Stomach smooth muscle (tissue), 2 donors: ENCODE measurements around the gene ENOX1.

Source experiments
- H3K27ac ChIP-seq: one replicate; pipeline ENCODE4 v1.7.0; 2013; ENCODE audit warnings: mild to moderate bottlenecking, low read length, inconsistent platforms
- H3K27me3 ChIP-seq, 2 donors: one replicate each; pipeline ENCODE4 v1.7.0; 2013; ENCODE audit warnings: low read length in 2 of 2; ENCODE audit not compliant: insufficient read depth in 2 of 2, control insufficient read depth in 1 of 2
- H3K36me3 ChIP-seq, 2 donors: one replicate each; pipeline ENCODE4 v1.7.0; 2013; ENCODE audit warnings: low read length in 2 of 2; ENCODE audit not compliant: control insufficient read depth in 2 of 2, insufficient read depth in 2 of 2
- H3K4me1 ChIP-seq: one replicate; pipeline ENCODE4 v1.7.0; 2013; ENCODE audit warnings: low read length; ENCODE audit not compliant: control insufficient read depth, insufficient read depth
- H3K4me3 ChIP-seq, 2 donors: one replicate each; pipeline ENCODE4 v1.7.0; 2013; ENCODE audit warnings: low read length in 2 of 2
- H3K9ac ChIP-seq, 2 donors: one replicate each; pipeline ENCODE4 v1.7.0; 2013; ENCODE audit warnings: low read length in 2 of 2, mild to moderate bottlenecking in 1 of 2
- H3K9me3 ChIP-seq, 2 donors: one replicate each; pipeline ENCODE4 v1.7.0; 2013; ENCODE audit warnings: low read length in 2 of 2; ENCODE audit not compliant: control insufficient read depth in 2 of 2
- donor health status: healthy.
- donor health status: Pancreatic carcinoma.

ENOX1 gene

GRCh38 chr13:43744261-43745031 lies 42.3 kb downstream of the ENOX1 start:
- no peak overlapping the region for H3K27ac ChIP-seq
- peaks cover 3% of the 10 kb centered on the region for H3K4me1 ChIP-seq
- H3K4me3 ChIP-seq, result no peak overlapping the region
- H3K36me3 ChIP-seq, result no peaks in the 10 kb centered on the region
- H3K27me3 ChIP-seq, result no peaks in the 10 kb centered on the region
- no peak overlapping the region for H3K9ac ChIP-seq
- H3K9me3 ChIP-seq, result no peaks in the 10 kb centered on the region

- no peak overlapping the region for H3K9ac ChIP-seq
- no peak overlapping the region for H3K4me3 ChIP-seq
- no peak overlapping the region for H3K27ac ChIP-seq
- no peaks in the 10 kb centered on the region for H3K36me3 ChIP-seq
- no peaks in the 10 kb centered on the region for H3K27me3 ChIP-seq
- peaks cover 3% of the 10 kb centered on the region for H3K4me1 ChIP-seq
- H3K9me3 ChIP-seq, result no peaks in the 10 kb centered on the region
These were observed 43.9 kb downstream of the ENOX1 start for GRCh38 chr13:43742911-43743310.

- Histone ChIP-seq H3K9ac (no peak overlapping the region), H3K27me3 (no peaks in the 10 kb centered on the region), H3K36me3 (no peaks in the 10 kb centered on the region), H3K4me3 (no peak overlapping the region), H3K9me3 (no peaks in the 10 kb centered on the region), H3K4me1 (no peaks in the 10 kb centered on the region), H3K27ac (no peak overlapping the region)
These were observed 49.3 kb downstream of the ENOX1 start for GRCh38 chr13:43737392-43737923.

- Histone ChIP-seq H3K27ac (no peak overlapping the region), H3K4me1 (peaks cover 14% of the 10 kb centered on the region), H3K36me3 (no peaks in the 10 kb centered on the region)
These were observed 54.0 kb downstream of the ENOX1 start for GRCh38 chr13:43732726-43733125.

GRCh38 chr13:43731296-43731695 lies 55.5 kb downstream of the ENOX1 start:
- H3K36me3 ChIP-seq, result no peaks in the 10 kb centered on the region
- H3K9ac ChIP-seq, result peak overlapping the region in 1 of 2 donors; percentile 31
- no peaks in the 10 kb centered on the region for H3K9me3 ChIP-seq
- H3K27ac ChIP-seq, result no peak overlapping the region
- H3K27me3 ChIP-seq, result no peaks in the 10 kb centered on the region
- no peak overlapping the region for H3K4me3 ChIP-seq
- H3K4me1 ChIP-seq, result peaks cover 14% of the 10 kb centered on the region

More at GRCh38 chr13:43732726-43733125, 54.0 kb downstream of the ENOX1 start:
- Histone ChIP-seq H3K9ac (no peak overlapping the region), H3K4me3 (no peak overlapping the region), H3K27me3 (no peaks in the 10 kb centered on the region), H3K9me3 (no peaks in the 10 kb centered on the region)

GRCh38 chr13:43730642-43731041 lies 56.1 kb downstream of the ENOX1 start:
- Histone ChIP-seq H3K9ac (peak overlapping the region in 1 of 2 donors; percentile 31), H3K4me3 (no peak overlapping the region), H3K27ac (no peak overlapping the region), H3K36me3 (no peaks in the 10 kb centered on the region), H3K27me3 (no peaks in the 10 kb centered on the region), H3K4me1 (peaks cover 14% of the 10 kb centered on the region), H3K9me3 (no peaks in the 10 kb centered on the region)

- Histone ChIP-seq H3K27ac (no peak overlapping the region), H3K27me3 (no peaks in the 10 kb centered on the region)
These were observed 58.4 kb downstream of the ENOX1 start for GRCh38 chr13:43728421-43728820.

GRCh38 chr13:43727856-43728255 lies 58.9 kb downstream of the ENOX1 start:
- no peak overlapping the region for H3K4me3 ChIP-seq
- H3K9me3 ChIP-seq, result no peaks in the 10 kb centered on the region
- peaks cover 14% of the 10 kb centered on the region for H3K4me1 ChIP-seq
- H3K9ac ChIP-seq, result no peak overlapping the region
- no peaks in the 10 kb centered on the region for H3K36me3 ChIP-seq
- no peaks in the 10 kb centered on the region for H3K27me3 ChIP-seq
- H3K27ac ChIP-seq, result no peak overlapping the region

More at GRCh38 chr13:43728421-43728820, 58.4 kb downstream of the ENOX1 start:
- Histone ChIP-seq H3K4me3 (no peak overlapping the region), H3K36me3 (no peaks in the 10 kb centered on the region), H3K9me3 (no peaks in the 10 kb centered on the region), H3K9ac (no peak overlapping the region), H3K4me1 (peaks cover 14% of the 10 kb centered on the region)

- Histone ChIP-seq H3K9ac (no peak overlapping the region), H3K9me3 (no peaks in the 10 kb centered on the region), H3K36me3 (no peaks in the 10 kb centered on the region), H3K27ac (no peak overlapping the region), H3K4me1 (peaks cover 8% of the 10 kb centered on the region), H3K27me3 (no peaks in the 10 kb centered on the region), H3K4me3 (no peak overlapping the region)
These were observed 61.3 kb downstream of the ENOX1 start for GRCh38 chr13:43725460-43725859.

- no peaks in the 10 kb centered on the region for H3K4me1 ChIP-seq
- H3K4me3 ChIP-seq, result no peak overlapping the region
- no peaks in the 10 kb centered on the region for H3K36me3 ChIP-seq
- no peaks in the 10 kb centered on the region for H3K27me3 ChIP-seq
- no peak overlapping the region for H3K27ac ChIP-seq
- no peak overlapping the region for H3K9ac ChIP-seq
- H3K9me3 ChIP-seq, result no peaks in the 10 kb centered on the region
These were observed 65.9 kb downstream of the ENOX1 start for GRCh38 chr13:43720780-43721397.

- H3K4me1 ChIP-seq, result peaks cover 3% of the 10 kb centered on the region
- no peaks in the 10 kb centered on the region for H3K27me3 ChIP-seq
- no peak overlapping the region for H3K9ac ChIP-seq
- no peak overlapping the region for H3K4me3 ChIP-seq
- H3K9me3 ChIP-seq, result no peaks in the 10 kb centered on the region
- H3K27ac ChIP-seq, result no peak overlapping the region
- no peaks in the 10 kb centered on the region for H3K36me3 ChIP-seq
These were observed 88.0 kb downstream of the ENOX1 start for GRCh38 chr13:43698758-43699157.
